Liver (tissue), 3 donors: ENCODE results near the gene RAB22A.

Source experiments
- CTCF ChIP-seq: fragments of 150-350 bp; IDR thresholded peaks from 2 replicates; pipeline ENCODE4 v1.5.1; 2017; ENCODE audit warnings: improper control_type of control experiment, low read depth, low read length; ENCODE audit not compliant: missing input control
- MAX ChIP-seq: IDR thresholded peaks from 2 replicates; pipeline ENCODE4 v1.6.1; 2016; ENCODE audit warnings: antibody characterized with exemption
- RXRA ChIP-seq, 2 donors: IDR thresholded peaks; 2 replicates each; pipeline ENCODE4 v1.6.1; 2017 to 2018; ENCODE audit warnings: antibody characterized with exemption in 2 of 2, mild to moderate bottlenecking in 1 of 2
- donor health status: healthy.
- donor health status: healthy.

GRCh38 chr20:58293453-58293852 lies 16.1 kb upstream of the RAB22A start:
- TF ChIP-seq MAX (no peak), CTCF (no peak), RXRA (IDR thresholded peaks at IDR 0.05) (no peak)
